UCSD-AML1 (cell line): Measurements from ENCODE around the gene FTSJ1.

Source experiments
- DNase-seq: peaks from one replicate; lab custom pipeline; 2025; ENCODE audit not compliant: unreplicated experiment; lab: John Stamatoyannopoulos, UW

FTSJ1 gene

GRCh38 chrX:48470110-48470832 is 5.7 kb upstream of the FTSJ1 start, which contains the start of gene SLC38A5:
Gene SLC38A5, minus strand, starts transcription at chrX:48470260. Its CDS starts 2,336 bp downstream, at chrX:48467924.
- DNase-seq, result no peak

DNA sequence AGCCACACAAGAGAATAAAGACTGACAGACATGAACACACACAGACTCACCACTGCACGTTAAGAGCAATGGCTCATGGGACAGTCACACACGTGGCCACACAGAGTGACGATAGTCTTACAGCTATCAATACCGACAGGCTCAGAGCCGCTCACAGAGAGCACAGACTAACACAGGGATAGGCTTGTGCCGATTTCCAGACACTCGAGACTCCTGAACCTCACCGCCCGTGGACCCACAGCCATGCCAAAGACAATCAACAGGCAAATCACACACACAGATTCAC is 5.2 kb upstream of the FTSJ1 start:
- no peak for DNase-seq

GRCh38 chrX:48471504-48471903 is 4.5 kb upstream of the FTSJ1 start:
- DNase-seq, result no peak

- DNase-seq, result no peak
Measured at GRCh38 chrX:48472225-48472624, 3.8 kb upstream of the FTSJ1 start.

DNA sequence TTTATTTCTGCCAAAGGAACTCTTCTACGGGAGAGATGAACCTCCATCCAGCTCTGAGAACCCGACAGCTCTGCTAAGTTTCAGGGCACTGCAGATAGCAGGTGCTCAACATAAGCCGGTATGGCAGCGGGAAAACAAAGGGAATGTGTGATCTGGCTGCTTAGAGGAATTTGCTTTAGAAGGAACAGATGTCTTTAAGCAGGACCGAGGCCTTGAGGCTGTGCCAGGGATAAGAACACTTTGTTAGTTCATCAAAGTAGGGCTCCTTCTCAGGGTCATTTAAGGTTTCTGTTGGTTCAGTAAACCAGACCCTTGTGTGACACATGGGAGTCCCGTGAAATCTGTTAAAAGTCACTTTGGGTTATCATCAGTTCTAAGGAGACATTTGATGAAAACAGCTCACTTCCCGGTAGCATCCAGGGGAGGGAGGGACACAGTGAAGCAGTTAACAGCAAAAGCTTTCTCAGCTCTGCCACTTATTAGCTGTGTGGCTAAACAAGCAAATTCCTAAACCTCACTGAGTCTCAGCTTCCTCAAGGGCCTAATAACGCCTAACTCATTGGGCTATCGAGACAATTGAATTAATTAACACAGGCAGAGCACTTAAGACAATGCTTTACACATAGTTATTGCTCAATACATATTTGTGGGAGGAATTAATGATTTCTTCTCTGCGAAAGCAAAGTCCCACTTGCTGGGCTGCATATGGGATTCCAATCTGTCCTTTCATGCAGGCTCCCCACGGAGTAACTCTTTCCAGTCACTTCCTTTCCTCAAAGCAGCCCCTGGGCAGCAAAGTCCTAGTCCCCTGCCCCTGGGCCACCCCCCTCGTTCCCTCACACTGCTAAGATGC is 2.9 kb upstream of the FTSJ1 start:
- DNase-seq, result no peak

DNA sequence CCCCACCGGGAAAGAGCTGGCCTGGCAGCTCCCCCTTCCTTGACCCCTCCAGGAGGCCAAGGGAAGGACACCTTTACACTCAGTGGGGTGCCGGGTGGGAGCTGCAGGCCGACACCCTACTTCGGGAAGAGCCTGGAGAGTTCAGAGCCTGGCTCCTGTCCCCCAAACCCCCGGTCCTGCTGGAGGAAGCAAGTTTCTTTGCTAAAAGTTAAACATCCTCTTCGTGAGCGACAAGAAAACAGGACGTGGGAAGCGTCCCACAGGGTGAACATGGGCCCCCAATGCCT is 2.4 kb upstream of the FTSJ1 start:
- DNase-seq, result no peak

GRCh38 chrX:48474127-48474526 is 1.9 kb upstream of the FTSJ1 start:
- peak; percentile 15 for DNase-seq

DNA sequence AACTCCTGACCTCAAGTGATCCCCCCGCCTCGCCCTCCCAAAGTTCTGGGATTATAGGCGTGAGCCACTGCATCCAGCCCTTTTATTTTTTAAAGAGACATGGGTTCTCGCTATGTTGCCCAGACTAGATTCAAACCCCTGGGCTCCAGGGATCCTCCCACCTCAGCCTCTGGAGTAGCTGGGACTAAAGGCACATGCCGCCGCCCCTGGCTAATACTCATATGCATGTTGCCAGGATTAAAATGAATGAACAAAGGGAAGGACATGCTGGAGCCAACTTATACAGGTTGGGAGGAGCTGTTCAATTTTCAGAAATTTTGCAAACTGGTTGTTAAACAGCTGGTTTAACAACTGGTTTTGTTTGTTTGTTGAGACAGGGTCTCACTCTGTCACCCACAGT is 1.4 kb upstream of the FTSJ1 start:
- DNase-seq, result no peak

- DNase-seq, result no peak
Measured at GRCh38 chrX:48475296-48475695, 703 bp upstream of the FTSJ1 start.

DNA sequence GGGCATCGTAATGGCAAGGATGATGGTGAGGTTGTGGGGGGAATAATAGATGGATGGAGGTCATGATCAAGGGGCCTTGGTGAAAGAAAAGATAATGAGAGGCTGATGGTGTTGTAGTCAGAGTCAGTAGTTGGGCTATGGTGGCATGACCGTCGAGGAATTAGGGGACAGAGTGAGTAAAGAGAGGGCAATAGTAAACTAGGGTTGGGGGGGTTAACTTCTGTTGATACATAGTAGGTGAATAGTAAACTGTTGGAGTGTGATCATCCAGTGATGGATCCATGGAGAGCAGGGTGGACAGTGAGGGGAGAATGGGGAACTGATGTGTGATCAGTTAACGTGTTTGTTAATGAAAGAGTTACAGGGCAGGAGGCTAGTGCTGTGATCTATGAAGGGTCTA is 920 bp downstream of the FTSJ1 start:
- no peak for DNase-seq

DNA sequence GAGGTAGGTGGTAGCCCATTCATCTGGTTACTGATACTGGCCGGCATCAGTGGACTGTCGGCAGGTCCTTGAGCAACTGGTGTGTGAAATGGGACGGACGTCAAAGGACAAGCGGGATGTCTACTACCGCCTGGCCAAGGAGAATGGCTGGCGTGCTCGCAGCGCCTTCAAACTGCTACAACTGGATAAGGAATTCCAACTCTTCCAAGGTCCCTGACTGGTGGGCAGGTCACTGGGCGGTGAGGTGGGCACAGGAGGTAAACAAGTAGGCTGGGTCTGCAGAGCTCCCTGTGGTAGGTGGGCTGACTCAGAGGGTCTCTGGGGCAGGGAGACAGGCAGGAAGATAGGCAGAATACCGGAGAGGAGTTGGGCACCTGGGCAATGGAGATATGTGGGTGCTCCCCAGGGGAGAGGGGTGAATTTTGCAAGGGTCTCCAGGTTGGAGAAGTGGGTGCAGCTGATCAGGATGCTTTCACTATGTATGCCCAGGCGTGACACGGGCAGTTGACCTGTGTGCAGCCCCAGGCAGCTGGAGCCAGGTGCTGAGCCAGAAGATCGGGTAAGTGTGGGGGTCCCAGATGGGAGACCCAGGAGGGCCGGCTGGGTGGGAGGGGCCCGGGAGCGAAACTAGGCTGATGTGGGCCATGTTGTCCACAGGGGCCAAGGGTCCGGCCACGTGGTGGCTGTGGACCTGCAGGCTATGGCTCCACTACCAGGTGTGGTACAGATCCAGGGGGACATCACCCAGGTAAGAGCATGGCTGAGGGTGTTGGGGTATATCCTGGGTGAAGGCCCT is 2.2 kb downstream of the FTSJ1 start:
- no peak for DNase-seq

GRCh38 chrX:48478806-48479205 is 2.8 kb downstream of the FTSJ1 start:
- no peak for DNase-seq

DNA sequence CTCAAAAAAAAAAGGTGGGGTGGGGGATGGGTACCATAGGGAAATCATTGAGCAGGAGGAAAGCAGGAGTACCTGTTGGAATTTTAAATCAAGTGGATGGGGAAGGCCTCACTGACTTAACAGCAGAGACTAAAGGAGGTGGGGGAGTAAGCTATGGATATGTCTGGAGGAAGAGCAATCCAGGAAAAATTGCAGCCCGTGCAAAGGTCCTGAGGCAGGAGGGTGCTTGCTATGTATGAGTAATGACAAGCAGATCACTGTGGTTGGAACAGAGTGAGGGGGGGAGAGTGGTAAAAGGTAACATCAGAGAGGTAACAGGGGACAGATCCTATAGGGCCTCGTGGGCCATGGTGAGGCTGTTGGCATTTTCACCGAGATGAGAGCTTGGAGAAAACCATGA is 4.1 kb downstream of the FTSJ1 start:
- DNase-seq, result no peak

DNA sequence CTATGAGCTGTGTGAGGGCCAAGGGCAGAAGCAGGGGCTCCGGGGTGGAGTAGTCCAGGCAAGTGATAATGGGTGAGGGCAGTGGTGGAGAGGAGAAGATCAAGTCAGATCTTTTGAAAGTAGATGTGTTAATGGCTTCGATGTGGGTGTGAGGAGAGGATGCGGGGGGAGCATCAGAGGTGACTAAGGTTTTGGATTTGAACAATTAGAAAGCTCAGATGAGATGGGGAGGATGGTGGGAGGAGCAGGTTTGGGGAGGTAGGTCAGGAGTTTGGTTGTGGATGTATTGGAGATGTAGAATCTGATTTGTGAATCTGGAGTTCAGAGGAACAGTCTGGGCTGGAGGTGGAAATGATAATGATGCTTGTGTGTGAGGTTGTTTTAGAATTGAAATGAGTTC is 4.6 kb downstream of the FTSJ1 start:
- no peak for DNase-seq

DNA sequence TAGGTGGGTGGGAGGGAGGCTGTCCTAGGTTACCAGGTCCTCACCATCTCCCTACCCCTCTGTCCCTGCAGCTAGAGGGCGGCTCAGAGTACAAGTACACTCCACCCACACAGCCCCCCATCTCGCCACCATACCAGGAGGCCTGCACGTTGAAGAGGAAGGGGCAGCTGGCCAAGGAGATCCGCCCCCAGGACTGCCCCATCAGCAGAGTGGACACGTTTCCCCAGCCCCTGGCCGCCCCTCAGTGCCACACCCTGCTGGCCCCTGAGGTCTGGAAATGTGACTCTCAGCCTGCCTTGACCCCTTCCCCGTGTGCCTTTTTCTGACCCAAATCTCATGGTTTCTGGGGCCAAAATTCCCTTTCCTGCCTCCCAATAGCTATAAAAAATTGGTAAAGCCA is 6.5 kb downstream of the FTSJ1 start:
- no peak for DNase-seq

GRCh38 chrX:48487362-48487798 is 11.4 kb downstream of the FTSJ1 start:
- no peak for DNase-seq

- DNase-seq, result no peak
Measured at GRCh38 chrX:48488034-48488433, 12.0 kb downstream of the FTSJ1 start.

- DNase-seq, result no peak
Measured at GRCh38 chrX:48489296-48489695, 13.3 kb downstream of the FTSJ1 start.

GRCh38 chrX:48489892-48490291 is 13.9 kb downstream of the FTSJ1 start:
- DNase-seq, result no peak

DNA sequence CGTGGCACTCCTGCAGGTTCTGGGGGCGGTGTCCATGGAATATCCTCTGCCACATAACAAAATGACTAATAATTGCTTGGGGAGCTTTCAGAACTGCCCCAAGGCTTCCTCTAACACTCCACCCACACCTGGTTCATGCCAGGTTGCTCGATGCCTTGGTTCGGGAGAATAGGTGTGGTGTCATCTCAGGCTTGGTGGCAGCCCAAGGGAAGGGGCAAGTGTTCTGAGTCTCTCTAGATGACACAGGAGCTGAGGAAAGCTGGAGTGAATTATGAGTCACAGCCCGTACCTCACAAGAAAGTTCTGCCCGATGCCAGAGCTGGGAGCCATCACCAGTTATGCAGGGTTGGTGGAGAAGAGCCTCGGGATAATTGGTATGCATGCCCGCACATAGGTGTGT is 14.7 kb downstream of the FTSJ1 start:
- DNase-seq, result no peak

- DNase-seq, result no peak
Measured at GRCh38 chrX:48491809-48492208, 15.8 kb downstream of the FTSJ1 start.

DNA sequence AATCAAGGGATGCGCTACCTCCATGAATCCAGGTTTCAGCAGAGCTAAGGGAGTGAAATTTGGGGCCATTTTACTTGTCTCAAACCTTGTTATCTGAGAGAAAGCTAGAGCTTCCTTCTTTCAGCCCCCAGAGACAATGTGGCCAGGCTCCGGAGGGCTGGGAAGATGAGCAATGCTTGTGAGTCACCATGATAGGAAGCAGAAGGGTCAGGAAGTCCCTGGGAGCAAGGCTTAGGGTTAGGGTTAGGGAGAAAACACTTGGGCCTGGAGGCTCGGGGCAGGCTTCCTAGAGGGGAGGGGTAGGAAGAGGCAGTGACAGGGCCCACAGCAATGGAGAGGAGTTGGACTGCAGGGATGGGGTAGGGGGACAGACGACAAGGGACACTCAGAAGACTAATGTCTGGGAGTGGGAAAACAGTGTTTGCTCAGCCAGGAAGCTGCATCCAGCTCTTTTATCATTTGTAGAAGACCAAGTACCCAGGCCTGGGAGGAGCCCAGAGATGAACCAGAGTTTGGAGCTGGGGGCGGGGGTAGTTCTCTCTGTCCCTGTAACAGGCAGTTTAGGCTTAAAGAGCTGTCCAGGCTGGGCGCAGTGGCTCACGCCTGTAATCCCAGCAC is 16.4 kb downstream of the FTSJ1 start:
- DNase-seq, result peak; percentile 26
